HepG2 (cell line): ENCODE measurements around the gene JPH4. TPM values are rescaled to one million over a fixed set of nuclear protein-coding genes. Genes with fewer than 3 reads are reported as not detected.
A peak's percentile ranks its signal among the peaks of the same experiment; 100 is the strongest.

Experiments used
- FOSL1 ChIP-seq: sonication (generic); formaldehyde crosslinking; IDR thresholded peaks from 2 replicates; pipeline ENCODE4 v1.9.0; 2021; ENCODE audit warnings: missing genetic modification reagents, borderline replicate concordance
- GATAD2A ChIP-seq: IDR thresholded peaks from 2 replicates; pipeline ENCODE4 v1.6.1; 2016
- HNRNPH1 ChIP-seq: fragments of 200-400 bp; formaldehyde crosslinking; optimal IDR thresholded peaks from 2 replicates; pipeline ENCODE3; 2017; ENCODE audit warnings: mild to moderate bottlenecking, low read depth, low read length
- PAX8 ChIP-seq: sonication (generic); formaldehyde crosslinking; IDR thresholded peaks from 2 replicates; pipeline ENCODE4 v1.8.0; 2022; ENCODE audit warnings: mild to moderate bottlenecking, missing genetic modification reagents, borderline replicate concordance
- RXRB ChIP-seq: IDR thresholded peaks from 2 replicates; pipeline ENCODE4 v1.6.1; 2016; ENCODE audit warnings: borderline replicate concordance, missing genetic modification reagents, missing compliant biosample characterization
- WIZ ChIP-seq: sonication (generic); formaldehyde crosslinking; IDR thresholded peaks from 2 replicates; pipeline ENCODE4 v1.5.1; 2020; ENCODE audit warnings: mild to moderate bottlenecking, missing genetic modification reagents
- YEATS2 ChIP-seq: sonication (generic); formaldehyde crosslinking; IDR thresholded peaks from 2 replicates; pipeline ENCODE4 v1.4.0; 2020; ENCODE audit warnings: missing genetic modification reagents, borderline replicate concordance
- ZFP41 ChIP-seq: sonication (generic); formaldehyde crosslinking; IDR thresholded peaks from 2 replicates; pipeline ENCODE4 v1.4.0; 2020; ENCODE audit warnings: mild to moderate bottlenecking, missing genetic modification reagents, borderline replicate concordance
- ZNF333 ChIP-seq: sonication (generic); formaldehyde crosslinking; IDR thresholded peaks from 2 replicates; pipeline ENCODE4 v1.4.0; 2020; ENCODE audit warnings: mild to moderate bottlenecking, missing genetic modification reagents, borderline replicate concordance
- ZNF451 ChIP-seq: sonication (generic); formaldehyde crosslinking; IDR thresholded peaks from 2 replicates; pipeline ENCODE4 v1.5.0; 2020; ENCODE audit warnings: mild to moderate bottlenecking, missing genetic modification reagents
- ZNF572 ChIP-seq: sonication (generic); formaldehyde crosslinking; IDR thresholded peaks from 2 replicates; pipeline ENCODE4 v1.5.1; 2020; ENCODE audit warnings: mild to moderate bottlenecking, missing genetic modification reagents
- polyA plus RNA-seq, 8 experiments: library from polyadenylated mRNA; depleted of rRNA in 3 of 8; stranded (reverse) in 7 of 8; unstranded in 1 of 8; fragments of >200 nt; fragmentation: Illumina TruSeq in 4 of 8; extraction: Trizol in 4 of 8; gene quantifications; 2 replicates each; pipeline versions ENCODE4 v1.2.1 to v1.2.3, GENCODE V29; 2011 to 2016; ENCODE audit warnings: low read depth in 4 of 8, missing spikeins in 1 of 8, mixed read lengths in 1 of 8; ENCODE audit not compliant: insufficient read depth in 1 of 8
- total RNA-seq, 5 experiments: library from RNA; depleted of rRNA; stranded (reverse); fragments of >200 nt; fragmentation: Illumina TruSeq; extraction: Trizol; gene quantifications; 2 replicates each; pipeline ENCODE4 v1.2.3, GENCODE V29; 2016; ENCODE audit warnings: low read depth in 1 of 5
- TF ChIP-seq, protein P1 (sequence below): sonication (generic); formaldehyde crosslinking; IDR thresholded peaks from 2 replicates; pipeline ENCODE4 v1.8.1; 2022; ENCODE audit warnings: mild to moderate bottlenecking, missing genetic modification reagents
- TF ChIP-seq, protein P2 (sequence below): sonication (generic); formaldehyde crosslinking; IDR thresholded peaks from 2 replicates; pipeline ENCODE4 v1.4.0; 2020; ENCODE audit warnings: missing genetic modification reagents
- TF ChIP-seq, protein P3 (sequence below): sonication (generic); formaldehyde crosslinking; IDR thresholded peaks from 2 replicates; pipeline ENCODE4 v1.4.0; 2020; ENCODE audit warnings: missing genetic modification reagents
- TF ChIP-seq, protein P4 (sequence below): sonication (generic); formaldehyde crosslinking; IDR thresholded peaks from 2 replicates; pipeline ENCODE4 v1.5.0; 2020; ENCODE audit warnings: missing genetic modification reagents
- TF ChIP-seq, protein P5 (sequence below): sonication (generic); formaldehyde crosslinking; IDR thresholded peaks from 2 replicates; pipeline ENCODE4 v1.8.1; 2023; ENCODE audit warnings: missing genetic modification reagents, inconsistent platforms, borderline replicate concordance
- TF ChIP-seq, protein P6 (sequence below): sonication (generic); formaldehyde crosslinking; IDR thresholded peaks from 2 replicates; pipeline ENCODE4 v1.5.0; 2020; ENCODE audit warnings: mild to moderate bottlenecking, missing genetic modification reagents, moderate library complexity

The JPH4 gene
- total and polyA plus RNA-seq, 2 of the 13 experiments (the other 11 are each of a cell fraction or from before 2014, with no cell fraction given): 0.08 to 0.22 TPM

DNA sequence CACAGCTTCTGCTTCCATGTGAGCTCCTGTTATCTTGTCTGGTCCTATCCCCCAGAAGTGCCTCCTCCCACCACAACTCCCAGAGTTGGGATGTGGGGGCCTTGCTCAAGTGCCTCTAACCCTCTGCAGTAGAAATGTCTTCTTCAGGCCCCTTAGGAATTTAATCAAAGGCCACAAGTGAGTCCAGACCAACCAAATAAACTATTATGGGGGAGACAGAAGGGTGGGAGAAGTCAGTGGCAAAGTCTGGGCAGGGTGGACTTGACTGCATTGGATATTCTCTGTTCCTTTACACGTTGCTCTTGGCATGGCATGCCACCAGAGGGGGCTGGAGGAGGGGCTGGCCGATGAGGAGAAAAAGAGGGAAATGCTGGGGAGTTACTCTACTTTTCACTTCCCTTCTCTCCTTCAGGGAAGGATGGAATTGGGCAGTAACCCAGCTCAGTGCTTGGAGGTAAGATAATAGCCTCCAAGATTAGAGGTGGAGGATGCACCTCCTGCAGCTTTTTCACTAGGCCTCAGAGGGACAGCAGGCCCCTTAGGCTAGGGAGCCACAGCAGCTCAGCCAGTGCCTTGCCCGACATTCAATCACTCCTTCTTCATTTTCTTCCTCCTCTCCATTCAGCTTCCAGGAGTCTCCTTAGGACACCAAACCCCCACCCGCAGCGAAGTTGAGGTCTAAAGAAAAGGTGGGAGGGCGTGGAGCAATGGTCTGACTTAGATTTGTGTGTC is 9.8 kb downstream of the JPH4 start (continued):
- TF ChIP-seq YEATS2 (0 out of 2 replicates have a peak, but pooled peaks have one; percentile 19), WIZ (no peak), ZNF333 (no peak), ZNF572 (CRISPR knock-in tag) (peak; percentile 80; the same call in 1 of the 2 replicates), HNRNPH1 (no peak), ZNF451 (CRISPR knock-in tag) (0 out of 2 replicates have a peak, but pooled peaks have one; percentile 22), FOSL1 (CRISPR knock-in tag) (no peak), PAX8 (CRISPR knock-in tag) (0 out of 2 replicates have a peak, but pooled peaks have one; percentile 6), ZFP41 (CRISPR knock-in tag) (peak; percentile 86; the same call in 1 of the 2 replicates), RXRB (0 out of 2 replicates have a peak, but pooled peaks have one; percentile 39), GATAD2A (CRISPR knock-in tag) (0 out of 2 replicates have a peak, but pooled peaks have one; percentile 37)
- TF ChIP-seq, protein P1, sequence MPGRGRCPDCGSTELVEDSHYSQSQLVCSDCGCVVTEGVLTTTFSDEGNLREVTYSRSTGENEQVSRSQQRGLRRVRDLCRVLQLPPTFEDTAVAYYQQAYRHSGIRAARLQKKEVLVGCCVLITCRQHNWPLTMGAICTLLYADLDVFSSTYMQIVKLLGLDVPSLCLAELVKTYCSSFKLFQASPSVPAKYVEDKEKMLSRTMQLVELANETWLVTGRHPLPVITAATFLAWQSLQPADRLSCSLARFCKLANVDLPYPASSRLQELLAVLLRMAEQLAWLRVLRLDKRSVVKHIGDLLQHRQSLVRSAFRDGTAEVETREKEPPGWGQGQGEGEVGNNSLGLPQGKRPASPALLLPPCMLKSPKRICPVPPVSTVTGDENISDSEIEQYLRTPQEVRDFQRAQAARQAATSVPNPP (CRISPR knock-in tag): no peak
- TF ChIP-seq, protein P2, sequence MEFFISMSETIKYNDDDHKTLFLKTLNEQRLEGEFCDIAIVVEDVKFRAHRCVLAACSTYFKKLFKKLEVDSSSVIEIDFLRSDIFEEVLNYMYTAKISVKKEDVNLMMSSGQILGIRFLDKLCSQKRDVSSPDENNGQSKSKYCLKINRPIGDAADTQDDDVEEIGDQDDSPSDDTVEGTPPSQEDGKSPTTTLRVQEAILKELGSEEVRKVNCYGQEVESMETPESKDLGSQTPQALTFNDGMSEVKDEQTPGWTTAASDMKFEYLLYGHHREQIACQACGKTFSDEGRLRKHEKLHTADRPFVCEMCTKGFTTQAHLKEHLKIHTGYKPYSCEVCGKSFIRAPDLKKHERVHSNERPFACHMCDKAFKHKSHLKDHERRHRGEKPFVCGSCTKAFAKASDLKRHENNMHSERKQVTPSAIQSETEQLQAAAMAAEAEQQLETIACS (CRISPR knock-in tag): no peak
- TF ChIP-seq, protein P3, sequence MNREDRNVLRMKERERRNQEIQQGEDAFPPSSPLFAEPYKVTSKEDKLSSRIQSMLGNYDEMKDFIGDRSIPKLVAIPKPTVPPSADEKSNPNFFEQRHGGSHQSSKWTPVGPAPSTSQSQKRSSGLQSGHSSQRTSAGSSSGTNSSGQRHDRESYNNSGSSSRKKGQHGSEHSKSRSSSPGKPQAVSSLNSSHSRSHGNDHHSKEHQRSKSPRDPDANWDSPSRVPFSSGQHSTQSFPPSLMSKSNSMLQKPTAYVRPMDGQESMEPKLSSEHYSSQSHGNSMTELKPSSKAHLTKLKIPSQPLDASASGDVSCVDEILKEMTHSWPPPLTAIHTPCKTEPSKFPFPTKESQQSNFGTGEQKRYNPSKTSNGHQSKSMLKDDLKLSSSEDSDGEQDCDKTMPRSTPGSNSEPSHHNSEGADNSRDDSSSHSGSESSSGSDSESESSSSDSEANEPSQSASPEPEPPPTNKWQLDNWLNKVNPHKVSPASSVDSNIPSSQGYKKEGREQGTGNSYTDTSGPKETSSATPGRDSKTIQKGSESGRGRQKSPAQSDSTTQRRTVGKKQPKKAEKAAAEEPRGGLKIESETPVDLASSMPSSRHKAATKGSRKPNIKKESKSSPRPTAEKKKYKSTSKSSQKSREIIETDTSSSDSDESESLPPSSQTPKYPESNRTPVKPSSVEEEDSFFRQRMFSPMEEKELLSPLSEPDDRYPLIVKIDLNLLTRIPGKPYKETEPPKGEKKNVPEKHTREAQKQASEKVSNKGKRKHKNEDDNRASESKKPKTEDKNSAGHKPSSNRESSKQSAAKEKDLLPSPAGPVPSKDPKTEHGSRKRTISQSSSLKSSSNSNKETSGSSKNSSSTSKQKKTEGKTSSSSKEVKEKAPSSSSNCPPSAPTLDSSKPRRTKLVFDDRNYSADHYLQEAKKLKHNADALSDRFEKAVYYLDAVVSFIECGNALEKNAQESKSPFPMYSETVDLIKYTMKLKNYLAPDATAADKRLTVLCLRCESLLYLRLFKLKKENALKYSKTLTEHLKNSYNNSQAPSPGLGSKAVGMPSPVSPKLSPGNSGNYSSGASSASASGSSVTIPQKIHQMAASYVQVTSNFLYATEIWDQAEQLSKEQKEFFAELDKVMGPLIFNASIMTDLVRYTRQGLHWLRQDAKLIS (CRISPR knock-in tag): no peak
- TF ChIP-seq, protein P4, sequence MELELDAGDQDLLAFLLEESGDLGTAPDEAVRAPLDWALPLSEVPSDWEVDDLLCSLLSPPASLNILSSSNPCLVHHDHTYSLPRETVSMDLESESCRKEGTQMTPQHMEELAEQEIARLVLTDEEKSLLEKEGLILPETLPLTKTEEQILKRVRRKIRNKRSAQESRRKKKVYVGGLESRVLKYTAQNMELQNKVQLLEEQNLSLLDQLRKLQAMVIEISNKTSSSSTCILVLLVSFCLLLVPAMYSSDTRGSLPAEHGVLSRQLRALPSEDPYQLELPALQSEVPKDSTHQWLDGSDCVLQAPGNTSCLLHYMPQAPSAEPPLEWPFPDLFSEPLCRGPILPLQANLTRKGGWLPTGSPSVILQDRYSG (CRISPR knock-in tag): no peak
- TF ChIP-seq, protein P5, sequence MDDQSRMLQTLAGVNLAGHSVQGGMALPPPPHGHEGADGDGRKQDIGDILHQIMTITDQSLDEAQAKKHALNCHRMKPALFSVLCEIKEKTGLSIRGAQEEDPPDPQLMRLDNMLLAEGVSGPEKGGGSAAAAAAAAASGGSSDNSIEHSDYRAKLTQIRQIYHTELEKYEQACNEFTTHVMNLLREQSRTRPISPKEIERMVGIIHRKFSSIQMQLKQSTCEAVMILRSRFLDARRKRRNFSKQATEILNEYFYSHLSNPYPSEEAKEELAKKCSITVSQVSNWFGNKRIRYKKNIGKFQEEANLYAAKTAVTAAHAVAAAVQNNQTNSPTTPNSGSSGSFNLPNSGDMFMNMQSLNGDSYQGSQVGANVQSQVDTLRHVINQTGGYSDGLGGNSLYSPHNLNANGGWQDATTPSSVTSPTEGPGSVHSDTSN (CRISPR knock-in tag): no peak
- TF ChIP-seq, protein P6, sequence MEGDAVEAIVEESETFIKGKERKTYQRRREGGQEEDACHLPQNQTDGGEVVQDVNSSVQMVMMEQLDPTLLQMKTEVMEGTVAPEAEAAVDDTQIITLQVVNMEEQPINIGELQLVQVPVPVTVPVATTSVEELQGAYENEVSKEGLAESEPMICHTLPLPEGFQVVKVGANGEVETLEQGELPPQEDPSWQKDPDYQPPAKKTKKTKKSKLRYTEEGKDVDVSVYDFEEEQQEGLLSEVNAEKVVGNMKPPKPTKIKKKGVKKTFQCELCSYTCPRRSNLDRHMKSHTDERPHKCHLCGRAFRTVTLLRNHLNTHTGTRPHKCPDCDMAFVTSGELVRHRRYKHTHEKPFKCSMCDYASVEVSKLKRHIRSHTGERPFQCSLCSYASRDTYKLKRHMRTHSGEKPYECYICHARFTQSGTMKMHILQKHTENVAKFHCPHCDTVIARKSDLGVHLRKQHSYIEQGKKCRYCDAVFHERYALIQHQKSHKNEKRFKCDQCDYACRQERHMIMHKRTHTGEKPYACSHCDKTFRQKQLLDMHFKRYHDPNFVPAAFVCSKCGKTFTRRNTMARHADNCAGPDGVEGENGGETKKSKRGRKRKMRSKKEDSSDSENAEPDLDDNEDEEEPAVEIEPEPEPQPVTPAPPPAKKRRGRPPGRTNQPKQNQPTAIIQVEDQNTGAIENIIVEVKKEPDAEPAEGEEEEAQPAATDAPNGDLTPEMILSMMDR (CRISPR knock-in tag): peak; percentile 87
